Esophagus muscularis mucosa (tissue), 4 donors: ENCODE measurements around the gene LARP4B. TPM values are rescaled to one million over a fixed set of nuclear protein-coding genes. Genes with fewer than 3 reads are reported as not detected.
A peak's percentile ranks its signal among the peaks of the same experiment; 100 is the strongest.

Experiments used
- DNase-seq: peaks from one replicate; pipeline ENCODE4 v3.0.0-alpha.2; 2017; ENCODE audit errors: extremely low spot score
- H3K27ac ChIP-seq, 4 donors: fragments of 200-600 bp; sonication (generic); replicated peaks in 1 of 4; 1 replicate in 3 of 4; 2 replicates in 1 of 4; pipeline ENCODE4 v1.5.1; 2016 to 2019; ENCODE audit warnings: mild to moderate bottlenecking in 1 of 4
- H3K27me3 ChIP-seq, 4 donors: fragments of 200-600 bp; sonication (generic); one replicate each; pipeline versions ENCODE4 v1.5.1 to v1.6.0; 2016 to 2019
- H3K36me3 ChIP-seq, 4 donors: fragments of 200-600 bp; sonication (generic); one replicate each; pipeline ENCODE4 v1.5.1; 2016 to 2019
- H3K4me1 ChIP-seq, 4 donors: fragments of 200-600 bp; sonication (generic); one replicate each; pipeline ENCODE4 v1.5.1; 2016 to 2019
- H3K4me3 ChIP-seq, 4 donors: fragments of 200-600 bp; sonication (generic); 1 replicate in 2 of 4; 2 replicates in 2 of 4; pipeline ENCODE4 v1.5.1; 2016 to 2019; ENCODE audit warnings: mild to moderate bottlenecking in 4 of 4, moderate library complexity in 1 of 4
- H3K9me3 ChIP-seq, 4 donors: fragments of 200-600 bp; sonication (generic); 1 replicate in 3 of 4; 2 replicates in 1 of 4; pipeline ENCODE4 v1.5.1; 2016 to 2019
- CTCF ChIP-seq, 3 experiments: fragments of 200-600 bp in 2 of 3; fragments of 450-650 bp in 1 of 3; sonication (generic) in 2 of 3; IDR thresholded peaks; one replicate each; pipeline ENCODE4 v1.5.1; 2017 to 2019; ENCODE audit warnings: antibody characterized with exemption in 3 of 3, mild to moderate bottlenecking in 2 of 3, moderate library complexity in 1 of 3
- EP300 ChIP-seq: sonication (generic); formaldehyde crosslinking; IDR thresholded peaks from one replicate; pipeline ENCODE4 v1.6.1; 2017; ENCODE audit warnings: antibody characterized with exemption
- POLR2A ChIP-seq: fragments of 450-650 bp; IDR thresholded peaks from one replicate; pipeline ENCODE4 v1.6.1; 2017; ENCODE audit warnings: antibody characterized with exemption, moderate library complexity, mild to moderate bottlenecking, low read depth
- POLR2AphosphoS5 ChIP-seq, 2 donors: sonication (generic); formaldehyde crosslinking; IDR thresholded peaks; one replicate each; pipeline ENCODE4 v1.6.1; 2017; ENCODE audit warnings: antibody characterized with exemption in 2 of 2
- WGBS: methylation state at CpG from one replicate; pipeline ENCODE4 v1.1.5; 2018; 5-methylcytosine and 5-hydroxymethylcytosine counted together
- intact Hi-C: fragments of 100-400 bp; cut with DNase I; formaldehyde crosslinking; loops from one replicate; pipeline ENCODE4 v1.15.1; 2023
- total RNA-seq, 4 donors: library from RNA; depleted of rRNA; stranded (reverse); fragments of >200 nt; gene quantifications; one replicate each; pipeline versions ENCODE4 v1.1.0 to v1.2.1, GENCODE V29; 2016

Gene LARP4B
- total RNA-seq, 4 donors from 2014 or later = 35.6 to 43.1 (median 38.2) TPM

GRCh38 chr10:810351-810846 lies 121.1 kb downstream of the LARP4B start:
- H3K4me3 ChIP-seq = no peak overlapping the region
- H3K4me1 ChIP-seq = no peaks in the 10 kb centered on the region
- TF ChIP-seq POLR2A = no peak
- TF ChIP-seq EP300 = no peak
- peak; percentile 32 to 56 (median 33) for TF ChIP-seq CTCF (IDR thresholded peaks at IDR 0.05)
- H3K27me3 ChIP-seq = no peaks in the 10 kb centered on the region
- H3K9me3 ChIP-seq = no peaks in the 10 kb centered on the region
- intact Hi-C loops = no loop called here
- H3K27ac ChIP-seq = no peak overlapping the region
- no peak for DNase-seq
- H3K36me3 ChIP-seq = peaks cover 50 to 95% (median 78%) of the 10 kb centered on the region in 4 donors
- 73% methylated on average over 16 of the region's 16 CpGs for WGBS

- intact Hi-C loops = no loop called here
- H3K27ac ChIP-seq = no peak overlapping the region
- peaks cover 44 to 93% (median 72%) of the 10 kb centered on the region in 4 donors for H3K36me3 ChIP-seq
Observed at GRCh38 chr10:809671-810350, 121.7 kb downstream of the LARP4B start.

GRCh38 chr10:807958-808353 lies 123.5 kb downstream of the LARP4B start:
- intact Hi-C loops = no loop called here
- no peaks in the 10 kb centered on the region for H3K27me3 ChIP-seq
- 88% methylated on average over 9 of the region's 9 CpGs for WGBS
- no peak for TF ChIP-seq POLR2A
- no peak for TF ChIP-seq CTCF (IDR thresholded peaks at IDR 0.05)
- TF ChIP-seq POLR2AphosphoS5 (IDR thresholded peaks at IDR 0.05) = no peak
- no peak overlapping the region for H3K4me3 ChIP-seq
- no peak for DNase-seq
- no peak overlapping the region for H3K27ac ChIP-seq
- H3K4me1 ChIP-seq = peaks cover 0 to 13% (median 9%) of the 10 kb centered on the region in 4 donors
- H3K9me3 ChIP-seq = no peaks in the 10 kb centered on the region
- H3K36me3 ChIP-seq = peaks cover 31 to 74% (median 54%) of the 10 kb centered on the region in 4 donors

More at GRCh38 chr10:809671-810350, 121.7 kb downstream of the LARP4B start:
- WGBS = 86% methylated on average over 29 of the region's 29 CpGs
- H3K4me3 ChIP-seq = no peak overlapping the region
- no peaks in the 10 kb centered on the region for H3K9me3 ChIP-seq
- no peaks in the 10 kb centered on the region for H3K27me3 ChIP-seq
- no peak for DNase-seq
- H3K4me1 ChIP-seq = peaks cover 0 to 4% (median 2%) of the 10 kb centered on the region in 4 donors
- TF ChIP-seq CTCF (IDR thresholded peaks at IDR 0.05) (no peak), POLR2A (no peak), EP300 (no peak), POLR2AphosphoS5 (IDR thresholded peaks at IDR 0.05) (no peak)

- intact Hi-C loops = no loop called here
- peaks cover 0 to 13% (median 9%) of the 10 kb centered on the region in 4 donors for H3K4me1 ChIP-seq
- TF ChIP-seq POLR2A (no peak), CTCF (IDR thresholded peaks at IDR 0.05) (no peak), EP300 (no peak), POLR2AphosphoS5 (IDR thresholded peaks at IDR 0.05) (no peak)
- H3K9me3 ChIP-seq = no peaks in the 10 kb centered on the region
- H3K27me3 ChIP-seq = no peaks in the 10 kb centered on the region
- 89% methylated on average over 27 of the region's 30 CpGs for WGBS
- H3K27ac ChIP-seq = no peak overlapping the region
- H3K36me3 ChIP-seq = peaks cover 25 to 68% (median 48%) of the 10 kb centered on the region in 4 donors
- no peak for DNase-seq
- no peak overlapping the region for H3K4me3 ChIP-seq
Observed at GRCh38 chr10:807163-807957, 124.1 kb downstream of the LARP4B start.
